Astrocyte (in vitro differentiated cells and primary cell): Measurements from ENCODE around the gene ZNF618. TPM values are rescaled to one million over a fixed set of nuclear protein-coding genes. Genes with fewer than 3 reads are reported as not detected.

Source experiments
- DNase-seq: peaks from one replicate; pipeline ENCODE4 v3.0.0-alpha.2; 2010; ENCODE audit warnings: low read depth
- FAIRE-seq: peaks from 2 replicates; lab custom pipeline; 2011; peaks lifted over from hg19 to GRCh38; lab: Jason Lieb, UNC
- H2AFZ ChIP-seq: 2 replicates; pipeline ENCODE4 v1.6.0; 2012; ENCODE audit warnings: low read depth, low read length, inconsistent platforms
- H3K27ac ChIP-seq: 2 replicates; pipeline ENCODE4 v1.5.1; 2011; ENCODE audit warnings: low read depth, low read length, inconsistent platforms
- H3K27me3 ChIP-seq: 2 replicates; pipeline ENCODE4 v1.6.0; 2011; ENCODE audit warnings: low read length, inconsistent platforms; ENCODE audit not compliant: insufficient read depth
- H3K36me3 ChIP-seq: 2 replicates; pipeline ENCODE4 v1.5.1; 2011; ENCODE audit warnings: low read length, inconsistent platforms; ENCODE audit not compliant: insufficient read depth
- H3K4me1 ChIP-seq: 2 replicates; pipeline ENCODE4 v1.5.1; 2011; ENCODE audit warnings: low read length, inconsistent platforms; ENCODE audit not compliant: insufficient read depth
- H3K4me2 ChIP-seq: 2 replicates; pipeline ENCODE4 v1.6.0; 2012; ENCODE audit warnings: low read length, inconsistent platforms
- H3K4me3 ChIP-seq: 2 replicates; pipeline ENCODE4 v1.5.1; 2011; ENCODE audit warnings: low read depth, mild to moderate bottlenecking, low read length, inconsistent platforms; ENCODE audit not compliant: insufficient read depth
- H3K79me2 ChIP-seq: 2 replicates; pipeline ENCODE4 v1.6.0; 2012; ENCODE audit warnings: mild to moderate bottlenecking, low read length, inconsistent platforms; ENCODE audit not compliant: insufficient read depth
- H3K9ac ChIP-seq: 2 replicates; pipeline ENCODE4 v1.6.0; 2012; ENCODE audit warnings: mild to moderate bottlenecking, low read length, inconsistent platforms
- H3K9me3 ChIP-seq: 2 replicates; pipeline ENCODE4 v1.5.1; 2012; ENCODE audit warnings: low read depth, mild to moderate bottlenecking, low read length, inconsistent platforms; ENCODE audit not compliant: insufficient read depth
- H4K20me1 ChIP-seq: 2 replicates; pipeline ENCODE4 v1.6.0; 2012; ENCODE audit warnings: low read length, inconsistent platforms; ENCODE audit not compliant: insufficient read depth
- H3K27ac Mint-ChIP-seq: one replicate; pipeline ENCODE4 v1.8.0; 2021; ENCODE audit warnings: mild to moderate bottlenecking, mixed read lengths; ENCODE audit not compliant: unreplicated experiment
- H3K27me3 Mint-ChIP-seq: one replicate; pipeline ENCODE4 v1.8.0; 2021; ENCODE audit warnings: low read depth, mixed read lengths; ENCODE audit not compliant: unreplicated experiment
- H3K36me3 Mint-ChIP-seq: one replicate; pipeline ENCODE4 v1.8.0; 2021; ENCODE audit warnings: low read depth, mixed read lengths; ENCODE audit not compliant: unreplicated experiment
- H3K4me1 Mint-ChIP-seq: one replicate; pipeline ENCODE4 v1.8.0; 2021; ENCODE audit warnings: low read depth, mixed read lengths; ENCODE audit not compliant: unreplicated experiment
- H3K4me3 Mint-ChIP-seq: one replicate; pipeline ENCODE4 v1.8.0; 2021; ENCODE audit warnings: mild to moderate bottlenecking, moderate library complexity, mixed read lengths; ENCODE audit not compliant: unreplicated experiment
- H3K9me3 Mint-ChIP-seq: one replicate; pipeline ENCODE4 v1.8.0; 2021; ENCODE audit warnings: mild to moderate bottlenecking, mixed read lengths; ENCODE audit not compliant: unreplicated experiment
- EZH2 ChIP-seq: IDR thresholded peaks from 2 replicates; pipeline ENCODE4 v1.6.1; 2012; ENCODE audit warnings: mild to moderate bottlenecking, low read length, inconsistent platforms; ENCODE audit not compliant: insufficient read depth
- total RNA-seq: library from RNA; stranded (reverse); gene quantifications from 2 replicates; pipeline ENCODE4 v1.2.1, GENCODE V29; 2021
- TF ChIP-seq, protein P1 (sequence below): IDR thresholded peaks from 2 replicates; pipeline ENCODE4 v1.5.1; 2011; ENCODE audit warnings: low read depth, mild to moderate bottlenecking, inconsistent platforms, low read length, moderate library complexity; ENCODE audit not compliant: insufficient read depth

The ZNF618 gene
- total RNA-seq, 1 donor from 2014 or later = 30.1 TPM

DNA sequence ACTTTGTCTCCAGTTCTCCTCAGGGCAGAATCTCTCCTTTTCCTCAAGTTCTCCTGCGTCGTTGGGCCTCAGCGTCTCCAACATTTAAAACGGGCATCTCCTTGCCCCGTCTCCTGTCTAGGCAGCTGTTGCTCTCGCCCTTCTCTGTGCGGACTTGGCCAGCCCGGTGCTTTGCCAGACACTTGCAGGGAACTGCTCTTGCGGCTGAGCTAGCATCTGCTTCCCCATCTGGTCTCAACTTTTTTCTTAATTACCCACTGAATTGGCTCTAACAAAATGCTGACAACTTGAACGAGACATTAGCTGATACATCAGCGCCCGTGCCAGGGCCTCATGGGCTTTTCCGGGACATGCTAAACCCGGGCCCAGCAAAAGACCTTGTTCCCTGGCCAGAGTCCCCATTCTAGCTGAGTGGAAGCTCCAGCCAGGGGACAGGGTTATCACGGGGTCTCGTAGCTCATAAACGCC, 25.1 kb downstream of the ZNF618 start:
- DNase-seq (no peak), FAIRE-seq (no peak)
- Mint-ChIP-seq H3K4me3 (no peak overlapping the region), H3K27ac (no peak overlapping the region), H3K9me3 (peaks cover 8% of the 10 kb centered on the region), H3K36me3 (peaks cover 15% of the 10 kb centered on the region), H3K27me3 (no peaks in the 10 kb centered on the region), H3K4me1 (peaks cover 5% of the 10 kb centered on the region)
- Histone ChIP-seq H3K9me3 (no peaks in the 10 kb centered on the region), H3K4me1 (peaks cover 3% of the 10 kb centered on the region), H3K79me2 (peaks cover 91% of the 10 kb centered on the region), H3K27ac (no peak overlapping the region), H3K36me3 (no peaks in the 10 kb centered on the region), H2AFZ (no peak overlapping the region), H3K9ac (no peak overlapping the region), H3K27me3 (no peaks in the 10 kb centered on the region), H3K4me2 (no peak overlapping the region), H3K4me3 (no peak overlapping the region), H4K20me1 (peaks cover 74% of the 10 kb centered on the region)
- TF ChIP-seq, protein P1, sequence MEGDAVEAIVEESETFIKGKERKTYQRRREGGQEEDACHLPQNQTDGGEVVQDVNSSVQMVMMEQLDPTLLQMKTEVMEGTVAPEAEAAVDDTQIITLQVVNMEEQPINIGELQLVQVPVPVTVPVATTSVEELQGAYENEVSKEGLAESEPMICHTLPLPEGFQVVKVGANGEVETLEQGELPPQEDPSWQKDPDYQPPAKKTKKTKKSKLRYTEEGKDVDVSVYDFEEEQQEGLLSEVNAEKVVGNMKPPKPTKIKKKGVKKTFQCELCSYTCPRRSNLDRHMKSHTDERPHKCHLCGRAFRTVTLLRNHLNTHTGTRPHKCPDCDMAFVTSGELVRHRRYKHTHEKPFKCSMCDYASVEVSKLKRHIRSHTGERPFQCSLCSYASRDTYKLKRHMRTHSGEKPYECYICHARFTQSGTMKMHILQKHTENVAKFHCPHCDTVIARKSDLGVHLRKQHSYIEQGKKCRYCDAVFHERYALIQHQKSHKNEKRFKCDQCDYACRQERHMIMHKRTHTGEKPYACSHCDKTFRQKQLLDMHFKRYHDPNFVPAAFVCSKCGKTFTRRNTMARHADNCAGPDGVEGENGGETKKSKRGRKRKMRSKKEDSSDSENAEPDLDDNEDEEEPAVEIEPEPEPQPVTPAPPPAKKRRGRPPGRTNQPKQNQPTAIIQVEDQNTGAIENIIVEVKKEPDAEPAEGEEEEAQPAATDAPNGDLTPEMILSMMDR = no peak
- TF ChIP-seq EZH2 = no peak

DNA sequence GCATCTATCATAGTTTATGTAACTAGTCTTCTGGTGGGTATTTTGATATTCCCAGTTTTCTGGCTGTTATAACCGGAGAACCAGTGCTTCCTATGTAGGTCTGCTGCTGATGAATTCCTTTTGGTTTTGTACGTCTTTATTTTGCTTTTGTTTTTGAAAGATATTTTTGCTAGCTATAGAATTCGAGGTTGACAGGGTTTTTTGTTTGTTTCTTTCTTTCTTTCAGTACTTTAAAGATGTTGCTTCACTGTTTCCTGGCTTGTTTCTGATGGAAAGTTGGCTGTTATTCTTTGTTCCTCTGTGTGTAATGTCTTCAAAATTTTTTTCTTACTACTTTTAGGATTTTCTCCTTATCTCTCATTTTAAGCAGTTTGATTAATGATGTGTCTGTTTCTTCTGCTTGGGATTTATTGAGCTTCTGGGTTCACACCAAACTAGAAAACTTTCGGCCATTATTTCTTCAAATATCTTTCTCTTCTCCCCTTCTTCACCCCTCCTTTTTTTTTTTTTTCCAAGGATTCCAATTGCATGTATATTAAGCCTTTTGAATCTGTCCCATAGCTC, 27.5 kb downstream of the ZNF618 start:
- Histone ChIP-seq H2AFZ (no peak overlapping the region), H4K20me1 (peaks cover 84% of the 10 kb centered on the region), H3K9me3 (no peaks in the 10 kb centered on the region), H3K4me3 (no peak overlapping the region), H3K36me3 (no peaks in the 10 kb centered on the region), H3K4me2 (no peak overlapping the region), H3K4me1 (peaks cover 10% of the 10 kb centered on the region), H3K9ac (no peak overlapping the region), H3K27ac (no peak overlapping the region), H3K79me2 (peaks cover 91% of the 10 kb centered on the region), H3K27me3 (no peaks in the 10 kb centered on the region)
- peaks cover 5% of the 10 kb centered on the region for H3K9me3 Mint-ChIP-seq
- peaks cover 11% of the 10 kb centered on the region for H3K36me3 Mint-ChIP-seq
- no peaks in the 10 kb centered on the region for H3K27me3 Mint-ChIP-seq
- TF ChIP-seq, protein P1 = no peak
- TF ChIP-seq EZH2 = no peak
- H3K4me3 Mint-ChIP-seq = no peak overlapping the region
- H3K27ac Mint-ChIP-seq = no peak overlapping the region
- peak; percentile 42 for DNase-seq
- H3K4me1 Mint-ChIP-seq = peaks cover 13% of the 10 kb centered on the region
- no peak for FAIRE-seq

DNA sequence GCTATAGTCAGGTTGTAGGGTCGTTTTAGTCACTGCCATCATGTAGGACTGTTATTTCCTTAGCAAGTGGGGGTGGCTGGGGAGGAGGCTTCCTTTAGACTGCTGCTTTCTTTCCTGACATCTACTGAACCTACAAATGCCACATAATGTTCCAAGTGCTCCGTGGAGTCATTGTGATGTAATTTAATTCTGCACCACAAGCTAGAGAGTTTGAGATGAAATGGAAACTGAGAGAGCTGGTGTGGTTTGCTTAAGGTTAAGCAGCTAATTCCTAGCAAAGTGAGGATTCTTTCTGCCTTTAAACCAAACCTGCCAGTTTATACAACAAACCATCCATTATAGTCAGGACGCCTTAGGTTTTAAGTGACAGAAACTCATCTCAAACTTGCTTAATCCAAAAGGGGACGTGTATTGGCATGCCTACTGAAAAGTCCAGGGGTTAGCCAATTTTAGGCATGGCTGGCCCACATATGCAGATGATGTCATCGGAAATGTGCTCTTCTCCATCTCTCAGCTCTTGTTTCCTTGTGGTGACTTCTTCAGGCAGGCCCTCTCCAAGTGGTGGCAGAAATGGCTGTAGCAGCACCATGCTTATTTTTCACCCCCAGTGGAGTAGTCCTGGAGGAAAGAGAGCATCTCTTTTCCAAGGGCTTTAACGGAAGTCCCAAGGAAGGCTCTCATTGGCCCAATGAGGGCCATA, 30.5 kb downstream of the ZNF618 start:
- Mint-ChIP-seq H3K36me3 (peaks cover 5% of the 10 kb centered on the region), H3K9me3 (peaks cover 5% of the 10 kb centered on the region), H3K4me1 (peaks cover 13% of the 10 kb centered on the region), H3K27me3 (no peaks in the 10 kb centered on the region), H3K27ac (no peak overlapping the region), H3K4me3 (no peak overlapping the region)
- Histone ChIP-seq H3K27me3 (no peaks in the 10 kb centered on the region), H3K4me3 (no peak overlapping the region), H3K36me3 (no peaks in the 10 kb centered on the region), H2AFZ (no peak overlapping the region), H3K27ac (no peak overlapping the region), H3K9ac (no peak overlapping the region), H3K9me3 (no peaks in the 10 kb centered on the region), H3K4me1 (peaks cover 10% of the 10 kb centered on the region), H4K20me1 (peaks cover 93% of the 10 kb centered on the region), H3K79me2 (peaks cover 90% of the 10 kb centered on the region), H3K4me2 (peak overlapping the region; percentile 15)
- TF ChIP-seq, protein P1 = no peak
- TF ChIP-seq EZH2 = no peak
- DNase-seq = peak; percentile 62
- no peak for FAIRE-seq
